Measurements from ENCODE around the gene ACP4.

- TF ChIP-seq CTCF (conservative IDR thresholded peaks at IDR 0.05; ENCODE audit: low read depth in 2 of 2) (no peak), EZH2 (IDR thresholded peaks at IDR 0.05; ENCODE audit: low read depth, unreplicated experiment) (no peak), CREB1 (CRISPR knock-in tag; IDR thresholded peaks at IDR 0.05; ENCODE audit: low read depth) (no peak), EZH2phosphoT487 (IDR thresholded peaks at IDR 0.05; ENCODE audit: unreplicated experiment) (no peak), REST (IDR thresholded peaks at IDR 0.05; ENCODE audit: unreplicated experiment) (no peak), POLR2AphosphoS5 (IDR thresholded peaks at IDR 0.05; ENCODE audit: low read depth) (no peak)
These were observed 1.5 kb downstream of the ACP4 start for GRCh38 chr19:50791594-50792271.

All from GM23338 (cell line).